PC-3 (cell line): ENCODE measurements around the gene NCOR2.
"Not testable (repeated sequence)": the region's sequence is repeated elsewhere in the genome, so short reads cannot be mapped to it uniquely, and the experiment has no call there.

Source experiments
- EZH2phosphoT487 ChIP-seq: fragments of 300-600 bp; sonication (generic); IDR thresholded peaks from 2 replicates; pipeline ENCODE4 v1.6.1; 2018; ENCODE audit warnings: mild to moderate bottlenecking, antibody characterized with exemption, low read length, borderline replicate concordance
- TF ChIP-seq, protein P1 (sequence below): fragments of 300-600 bp; sonication (generic); conservative IDR thresholded peaks from 2 replicates; pipeline ENCODE4 v1.5.1; 2017; ENCODE audit warnings: antibody characterized with exemption, low read depth, mild to moderate bottlenecking, low read length

DNA sequence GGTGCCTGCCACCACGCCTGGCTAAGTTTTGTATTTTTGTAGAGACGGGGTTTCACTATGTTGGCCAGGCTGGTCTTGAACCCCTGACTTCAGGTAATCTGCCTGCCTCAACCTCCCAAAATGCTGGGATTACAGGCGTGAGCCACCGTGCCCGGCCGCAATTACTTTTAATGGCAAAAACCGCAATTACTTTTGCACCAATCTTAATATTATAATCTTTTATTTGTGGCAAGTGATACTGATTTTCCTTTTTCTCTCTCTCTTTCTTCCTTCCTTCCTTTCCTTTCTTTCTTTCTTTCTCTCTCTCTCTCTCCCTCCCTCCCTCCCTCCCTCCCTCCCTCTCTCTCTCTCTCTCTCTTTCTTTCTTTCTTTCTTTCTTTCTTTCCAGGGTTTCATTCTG lies 17.1 kb upstream of the NCOR2 start:
- TF ChIP-seq, protein P1, sequence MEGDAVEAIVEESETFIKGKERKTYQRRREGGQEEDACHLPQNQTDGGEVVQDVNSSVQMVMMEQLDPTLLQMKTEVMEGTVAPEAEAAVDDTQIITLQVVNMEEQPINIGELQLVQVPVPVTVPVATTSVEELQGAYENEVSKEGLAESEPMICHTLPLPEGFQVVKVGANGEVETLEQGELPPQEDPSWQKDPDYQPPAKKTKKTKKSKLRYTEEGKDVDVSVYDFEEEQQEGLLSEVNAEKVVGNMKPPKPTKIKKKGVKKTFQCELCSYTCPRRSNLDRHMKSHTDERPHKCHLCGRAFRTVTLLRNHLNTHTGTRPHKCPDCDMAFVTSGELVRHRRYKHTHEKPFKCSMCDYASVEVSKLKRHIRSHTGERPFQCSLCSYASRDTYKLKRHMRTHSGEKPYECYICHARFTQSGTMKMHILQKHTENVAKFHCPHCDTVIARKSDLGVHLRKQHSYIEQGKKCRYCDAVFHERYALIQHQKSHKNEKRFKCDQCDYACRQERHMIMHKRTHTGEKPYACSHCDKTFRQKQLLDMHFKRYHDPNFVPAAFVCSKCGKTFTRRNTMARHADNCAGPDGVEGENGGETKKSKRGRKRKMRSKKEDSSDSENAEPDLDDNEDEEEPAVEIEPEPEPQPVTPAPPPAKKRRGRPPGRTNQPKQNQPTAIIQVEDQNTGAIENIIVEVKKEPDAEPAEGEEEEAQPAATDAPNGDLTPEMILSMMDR: not testable (repeated sequence)
- not testable (repeated sequence) for TF ChIP-seq EZH2phosphoT487
